ENCODE data around the gene TTLL8. TPM values are rescaled to one million over a fixed set of nuclear protein-coding genes. Genes with fewer than 3 reads are reported as not detected.

Gene TTLL8
- total RNA-seq, 4 donors from 2014 or later = not detected

GRCh38 chr22:50062509-50063135, 4.5 kb upstream of the TTLL8 start:
- intact Hi-C loops (cut with DNase I; ENCODE audit: low total_unique reads) = no loop called here
- H3K4me3 ChIP-seq (ENCODE audit: low read depth, poor library complexity, severe bottlenecking) = no peak overlapping the region
- WGBS, 2 donors = 90 to 91% methylated on average over 17 to 19 of the region's 19 CpGs
- TF ChIP-seq CTCF (IDR thresholded peaks at IDR 0.05) (no peak), POLR2A (IDR thresholded peaks at IDR 0.05) (no peak)
- DNase-seq (ENCODE audit: low spot score in 2 of 2) = no peak

GRCh38 chr22:50061824-50062355, 3.8 kb upstream of the TTLL8 start:
- WGBS, 2 donors = 80 to 81% methylated on average over 17 of the region's 17 CpGs
- no peak overlapping the region for H3K4me3 ChIP-seq (ENCODE audit: low read depth, poor library complexity, severe bottlenecking)
- intact Hi-C loops (cut with DNase I; ENCODE audit: low total_unique reads) = no loop called here
- no peak for DNase-seq (ENCODE audit: low spot score in 2 of 2)
- TF ChIP-seq CTCF (IDR thresholded peaks at IDR 0.05) (no peak), POLR2A (IDR thresholded peaks at IDR 0.05) (no peak)

- TF ChIP-seq POLR2A (IDR thresholded peaks at IDR 0.05) = no peak
- no peak overlapping the region for H3K4me3 ChIP-seq (ENCODE audit: low read depth, poor library complexity, severe bottlenecking)
- no peak for DNase-seq (ENCODE audit: low spot score in 2 of 2)
- 82 to 86% methylated on average over 25 to 27 of the region's 27 CpGs for WGBS, 2 donors
- intact Hi-C loops (cut with DNase I; ENCODE audit: low total_unique reads) = no loop called here
These were observed 3.2 kb upstream of the TTLL8 start for GRCh38 chr22:50061141-50061823.

- no peak overlapping the region for H3K4me3 ChIP-seq (ENCODE audit: low read depth, poor library complexity, severe bottlenecking)
- TF ChIP-seq POLR2A (IDR thresholded peaks at IDR 0.05) = no peak
- no peak for TF ChIP-seq CTCF (IDR thresholded peaks at IDR 0.05)
- DNase-seq (ENCODE audit: low spot score in 2 of 2) = no peak
- intact Hi-C loops (cut with DNase I; ENCODE audit: low total_unique reads) = no loop called here
- 83 to 87% methylated on average over 8 to 28 of the region's 28 CpGs for WGBS, 2 donors
These were observed 2.5 kb upstream of the TTLL8 start for GRCh38 chr22:50060441-50061140.

- 69 to 76% methylated on average over 7 of the region's 7 CpGs for WGBS, 2 donors
- no peak for DNase-seq (ENCODE audit: low spot score in 2 of 2)
- no peak for TF ChIP-seq CTCF (IDR thresholded peaks at IDR 0.05)
- TF ChIP-seq POLR2A (IDR thresholded peaks at IDR 0.05) = no peak
- H3K4me3 ChIP-seq (ENCODE audit: low read depth, poor library complexity, severe bottlenecking) = no peak overlapping the region
- intact Hi-C loops (cut with DNase I; ENCODE audit: low total_unique reads) = no loop called here
These were observed 1.8 kb upstream of the TTLL8 start for GRCh38 chr22:50059881-50060262.

Data from lower leg skin (tissue), 4 donors.